NOMO-1 treated with DMSO at 0.1 percent for 48 hours (cell line): ENCODE results near the gene ARMC5.
"Not testable (repeated sequence)": the region's sequence is repeated elsewhere in the genome, so short reads cannot be mapped to it uniquely, and the experiment has no call there.

Source experiments
- DNase-seq: peaks from one replicate; lab custom pipeline; 2025; ENCODE audit not compliant: unreplicated experiment; lab: John Stamatoyannopoulos, UW

Gene ARMC5

DNA sequence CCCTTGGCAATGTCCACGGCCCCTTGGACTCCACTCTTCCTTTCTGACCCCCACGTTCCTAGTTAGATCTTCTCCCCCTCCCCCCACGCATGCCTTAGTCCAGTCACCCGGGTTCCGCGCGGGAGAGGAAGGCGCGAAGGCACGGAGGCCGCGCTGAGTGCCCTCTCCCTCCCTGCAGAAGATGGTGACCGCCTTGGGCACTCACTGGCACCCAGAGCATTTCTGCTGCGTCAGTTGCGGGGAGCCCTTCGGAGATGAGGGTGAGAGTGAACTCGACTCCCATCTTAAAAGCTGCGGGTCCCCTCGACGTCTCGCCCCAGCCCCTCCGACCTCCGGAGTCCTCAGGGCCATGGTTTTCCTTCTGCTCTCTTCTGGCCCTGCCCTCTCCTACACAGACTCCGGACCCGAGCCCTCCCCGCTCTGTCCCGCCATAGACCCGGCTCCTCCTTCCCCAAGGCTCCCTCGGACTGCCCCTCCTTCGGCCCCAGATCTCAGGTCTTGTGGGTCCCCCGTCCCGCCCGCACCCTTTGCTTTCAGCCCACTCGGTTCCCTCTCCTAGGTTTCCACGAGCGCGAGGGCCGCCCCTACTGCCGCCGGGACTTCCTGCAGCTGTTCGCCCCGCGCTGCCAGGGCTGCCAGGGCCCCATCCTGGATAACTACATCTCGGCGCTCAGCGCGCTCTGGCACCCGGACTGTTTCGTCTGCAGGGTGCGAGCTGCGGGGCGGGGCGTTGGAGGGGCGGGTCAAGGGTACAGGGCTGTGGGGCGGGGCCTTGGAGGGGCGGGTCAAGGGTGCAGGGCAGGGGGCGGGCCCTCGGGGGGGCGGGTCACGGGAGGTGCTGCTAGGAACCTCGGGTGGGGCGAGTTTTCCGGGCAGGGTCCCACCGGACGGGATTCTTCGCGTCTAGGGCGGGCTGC is 17.3 kb downstream of the ARMC5 start:
- DNase-seq = peak; percentile 59

DNA sequence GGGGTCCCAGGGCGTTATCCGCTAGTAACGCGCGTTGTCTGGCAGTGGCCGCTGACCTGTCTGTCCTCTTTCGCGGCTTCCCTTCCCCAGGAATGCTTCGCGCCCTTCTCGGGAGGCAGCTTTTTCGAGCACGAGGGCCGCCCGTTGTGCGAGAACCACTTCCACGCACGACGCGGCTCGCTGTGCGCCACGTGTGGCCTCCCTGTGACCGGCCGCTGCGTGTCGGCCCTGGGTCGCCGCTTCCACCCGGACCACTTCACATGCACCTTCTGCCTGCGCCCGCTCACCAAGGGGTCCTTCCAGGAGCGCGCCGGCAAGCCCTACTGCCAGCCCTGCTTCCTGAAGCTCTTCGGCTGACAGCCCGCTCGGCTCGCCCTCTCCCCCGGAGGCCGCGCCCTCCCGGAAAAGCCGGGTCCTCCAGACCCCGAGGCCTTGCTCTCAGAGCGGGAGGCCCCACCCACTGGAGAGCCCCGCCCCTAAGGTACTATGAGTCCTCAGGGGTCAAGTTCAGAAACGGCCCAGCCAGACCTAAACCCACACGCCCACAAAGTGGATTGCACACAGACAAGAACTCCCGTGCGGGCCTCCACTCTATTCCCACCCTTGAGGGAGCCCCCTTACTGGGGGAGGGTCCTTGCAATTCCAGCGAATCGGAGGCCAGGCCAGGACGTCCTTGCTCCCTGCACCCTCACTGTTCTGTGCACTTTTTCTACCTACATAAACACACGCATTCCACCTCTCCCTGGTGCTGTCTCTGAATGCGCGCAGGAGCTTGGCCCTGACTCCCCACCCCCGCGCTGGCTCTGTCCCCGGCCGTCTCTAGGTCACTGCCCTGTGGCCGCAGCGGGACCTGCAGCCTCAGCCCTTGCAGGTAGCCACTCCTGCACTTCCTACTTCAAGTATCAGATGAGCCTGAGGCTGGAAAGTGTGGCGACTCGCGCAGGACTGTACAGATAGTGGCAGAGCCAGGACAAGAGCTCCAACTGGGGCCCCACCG is 18.2 kb downstream of the ARMC5 start:
- peak; percentile 78 for DNase-seq

DNA sequence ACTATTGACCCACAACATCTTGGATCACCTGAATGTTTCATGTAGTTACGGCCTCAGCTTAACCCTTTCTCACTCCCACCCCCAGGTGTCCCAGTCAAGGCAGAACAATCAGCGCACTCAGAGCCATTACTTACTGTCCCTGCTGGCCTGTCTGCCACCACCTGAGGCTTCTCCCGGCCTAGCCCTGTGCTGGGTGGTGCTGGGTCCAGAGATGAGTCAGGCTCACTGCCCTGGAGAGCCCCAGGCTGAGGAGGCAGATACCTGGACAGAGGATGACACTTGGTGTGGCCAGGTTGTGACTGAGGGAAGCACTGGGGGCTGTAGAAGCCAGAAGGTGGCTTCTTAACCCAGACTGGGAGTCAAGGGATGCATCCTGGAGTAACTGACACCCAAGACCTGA is 19.7 kb downstream of the ARMC5 start:
- no peak for DNase-seq

DNA sequence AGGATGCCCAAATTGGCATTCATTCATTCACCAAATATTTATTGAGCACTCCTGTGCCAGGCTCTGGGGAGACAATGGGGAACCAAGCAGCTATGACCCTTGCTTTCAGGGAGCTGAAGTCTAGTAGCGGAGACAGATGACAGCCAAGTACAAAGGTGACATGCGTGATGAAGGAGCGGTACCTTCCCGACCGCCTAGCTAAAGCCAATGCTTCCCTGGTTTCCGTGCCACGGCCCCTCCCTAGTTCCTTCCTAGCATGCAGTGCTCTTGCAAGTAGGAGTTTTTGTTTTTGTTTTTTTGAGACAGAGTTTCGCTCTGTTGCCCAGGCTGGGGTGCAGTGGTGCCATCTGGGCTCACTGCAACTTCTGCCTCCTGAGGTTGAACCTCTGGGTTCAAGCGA is 20.4 kb downstream of the ARMC5 start:
- no peak for DNase-seq

DNA sequence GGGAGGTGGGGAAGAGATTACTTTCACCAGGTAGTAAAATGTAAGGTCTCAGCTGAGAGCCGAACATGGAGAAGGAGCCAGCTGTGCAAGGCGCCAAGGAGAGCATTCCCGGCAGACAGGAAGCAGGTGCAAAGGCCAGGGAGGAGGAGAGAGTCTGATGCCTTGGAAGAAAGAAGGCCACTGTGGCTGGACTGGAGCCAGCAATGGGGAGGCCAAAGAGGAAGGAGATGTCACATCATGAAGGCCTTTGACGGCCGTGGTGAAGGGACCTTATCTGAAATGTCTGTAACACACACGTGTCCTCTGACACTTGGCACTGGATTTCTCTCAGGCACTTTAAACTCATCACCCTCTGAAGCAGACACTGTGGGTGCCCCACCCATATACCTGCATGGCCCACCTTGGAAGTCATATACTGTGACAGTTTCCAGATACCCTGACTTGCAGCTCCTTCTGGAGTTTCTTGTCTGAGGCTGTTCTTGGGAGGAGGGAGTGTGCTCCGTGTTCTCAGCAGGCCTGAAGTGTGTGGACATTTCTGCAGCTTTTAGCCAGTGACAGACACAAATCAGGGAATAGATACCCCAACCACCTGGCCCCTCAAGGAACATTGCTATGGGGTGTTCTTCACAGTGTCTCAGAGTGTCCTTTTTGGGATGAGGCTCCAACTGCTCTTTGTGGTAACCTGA is 21.7 kb downstream of the ARMC5 start:
- no peak for DNase-seq

DNA sequence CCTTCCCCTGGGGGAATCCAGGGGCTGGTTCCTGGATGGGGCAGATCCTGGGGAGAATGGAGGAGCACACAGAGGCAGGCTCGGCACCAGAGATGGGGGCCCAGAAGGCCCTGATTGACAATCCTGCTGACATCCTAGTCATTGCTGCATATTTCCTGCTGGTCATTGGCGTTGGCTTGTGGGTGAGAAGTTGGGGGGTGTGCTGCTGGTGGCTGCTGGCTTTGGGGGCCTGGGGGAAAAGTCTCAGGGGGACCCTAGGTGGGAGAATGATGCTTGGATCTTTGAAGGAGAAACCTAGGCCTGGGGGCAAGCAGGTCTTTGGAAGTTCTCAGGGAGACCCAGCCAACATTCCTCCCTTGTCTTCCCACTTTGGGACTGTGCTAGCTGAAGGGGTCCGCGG is 23.8 kb downstream of the ARMC5 start, which contains the start of gene SLC5A2:
TSS of gene SLC5A2 (plus strand) at position 43 of the 400 bp plus-strand sequence. CDS start at position 57, 14 bp downstream.
- no peak for DNase-seq

DNA sequence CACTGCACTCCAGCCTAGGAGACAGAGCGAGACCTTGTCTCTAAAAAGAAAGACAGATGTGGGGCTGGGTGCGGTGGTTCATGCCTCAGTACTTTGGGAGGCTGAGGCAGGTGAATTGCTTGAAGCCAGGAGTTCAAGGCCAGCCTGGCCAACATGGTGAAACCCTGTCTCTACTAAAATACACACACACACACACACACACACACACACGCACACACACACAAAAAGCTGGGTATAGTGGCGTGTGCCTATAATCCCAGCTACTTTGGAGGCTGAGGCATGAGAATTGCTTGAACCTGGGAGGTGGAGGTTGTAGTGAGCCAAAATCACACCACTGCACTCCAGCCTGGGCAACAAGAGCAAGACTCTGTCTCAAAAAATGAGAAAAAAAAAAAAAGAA is 24.7 kb downstream of the ARMC5 start:
- DNase-seq = not testable (repeated sequence)

DNA sequence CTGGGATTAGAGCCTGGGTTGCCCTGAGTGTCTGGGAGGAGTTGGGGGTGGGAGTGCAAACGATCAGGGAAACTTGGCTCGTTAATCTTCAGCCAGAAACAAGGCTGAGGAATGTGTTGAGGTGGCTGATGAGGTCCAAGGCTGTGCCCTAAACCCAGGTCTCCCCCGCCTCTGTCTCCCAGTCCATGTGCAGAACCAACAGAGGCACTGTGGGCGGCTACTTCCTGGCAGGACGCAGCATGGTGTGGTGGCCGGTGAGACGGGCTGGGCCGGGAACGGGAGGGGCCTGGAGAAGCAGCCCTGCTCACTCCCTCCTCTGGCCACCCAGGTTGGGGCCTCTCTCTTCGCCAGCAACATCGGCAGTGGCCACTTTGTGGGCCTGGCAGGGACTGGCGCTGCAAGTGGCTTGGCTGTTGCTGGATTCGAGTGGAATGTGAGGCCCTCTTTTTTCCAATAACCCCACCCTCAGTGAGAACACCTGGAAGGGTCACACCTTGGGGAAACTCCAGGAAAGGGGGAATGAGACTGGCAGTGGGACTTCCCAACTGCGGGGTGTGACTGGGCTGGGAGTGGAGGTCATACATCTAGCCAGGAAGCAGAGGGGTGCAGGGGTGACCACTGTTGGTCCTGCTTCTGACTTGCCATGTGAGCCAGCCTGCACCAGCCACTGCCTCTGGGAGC is 25.3 kb downstream of the ARMC5 start:
- DNase-seq = no peak

DNA sequence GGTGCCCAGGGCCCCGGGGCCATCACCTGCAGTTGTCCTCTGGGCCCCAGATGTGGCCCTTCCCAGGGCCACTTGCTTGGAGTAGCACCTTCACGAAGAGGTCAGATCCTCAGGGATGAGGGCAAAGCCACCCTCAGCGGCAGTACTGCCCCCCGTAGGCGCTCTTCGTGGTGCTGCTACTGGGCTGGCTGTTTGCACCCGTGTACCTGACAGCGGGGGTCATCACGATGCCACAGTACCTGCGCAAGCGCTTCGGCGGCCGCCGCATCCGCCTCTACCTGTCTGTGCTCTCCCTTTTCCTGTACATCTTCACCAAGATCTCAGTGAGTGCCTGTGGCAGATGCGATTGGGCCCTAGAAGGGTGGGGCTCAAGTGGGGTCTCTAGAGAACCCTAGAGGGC is 26.3 kb downstream of the ARMC5 start:
- DNase-seq = no peak

DNA sequence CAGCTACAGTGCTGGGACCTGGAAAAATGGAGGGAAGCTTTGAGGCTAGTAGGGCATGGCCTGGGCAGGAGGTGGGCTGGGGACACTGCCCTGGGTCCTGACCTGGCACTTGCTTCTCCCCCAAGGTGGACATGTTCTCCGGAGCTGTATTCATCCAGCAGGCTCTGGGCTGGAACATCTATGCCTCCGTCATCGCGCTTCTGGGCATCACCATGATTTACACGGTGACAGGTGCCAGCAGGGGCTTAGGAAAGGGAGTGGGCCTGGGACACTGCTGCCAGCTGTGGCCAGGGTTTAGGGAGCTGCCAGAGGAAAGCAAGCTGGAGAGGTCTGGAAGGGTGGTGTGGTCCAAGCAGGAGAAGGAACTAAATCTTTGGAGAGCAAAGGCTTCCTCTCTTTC is 26.7 kb downstream of the ARMC5 start:
- no peak for DNase-seq

DNA sequence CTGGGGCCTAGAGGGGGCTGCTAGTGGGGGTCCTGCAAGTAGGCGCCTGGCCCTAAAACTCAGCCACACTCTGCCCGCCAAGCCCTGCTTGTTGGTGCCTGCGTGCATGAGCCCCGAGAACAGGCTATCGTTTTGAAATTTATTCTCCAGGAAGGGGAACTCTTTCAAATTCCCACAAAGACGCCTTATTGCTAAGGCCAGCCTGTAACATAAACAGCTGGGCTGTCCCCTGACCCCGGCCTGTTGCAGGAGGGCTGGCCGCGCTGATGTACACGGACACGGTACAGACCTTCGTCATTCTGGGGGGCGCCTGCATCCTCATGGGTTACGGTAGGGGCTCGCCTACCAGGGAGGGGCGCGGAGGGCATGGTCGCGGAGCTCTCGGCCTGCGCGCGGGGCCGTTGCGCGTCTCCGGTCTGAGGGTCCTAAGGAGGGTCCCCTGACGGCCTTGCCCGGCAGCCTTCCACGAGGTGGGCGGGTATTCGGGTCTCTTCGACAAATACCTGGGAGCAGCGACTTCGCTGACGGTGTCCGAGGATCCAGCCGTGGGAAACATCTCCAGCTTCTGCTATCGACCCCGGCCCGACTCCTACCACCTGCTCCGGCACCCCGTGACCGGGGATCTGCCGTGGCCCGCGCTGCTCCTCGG is 27.9 kb downstream of the ARMC5 start:
- DNase-seq = no peak

DNA sequence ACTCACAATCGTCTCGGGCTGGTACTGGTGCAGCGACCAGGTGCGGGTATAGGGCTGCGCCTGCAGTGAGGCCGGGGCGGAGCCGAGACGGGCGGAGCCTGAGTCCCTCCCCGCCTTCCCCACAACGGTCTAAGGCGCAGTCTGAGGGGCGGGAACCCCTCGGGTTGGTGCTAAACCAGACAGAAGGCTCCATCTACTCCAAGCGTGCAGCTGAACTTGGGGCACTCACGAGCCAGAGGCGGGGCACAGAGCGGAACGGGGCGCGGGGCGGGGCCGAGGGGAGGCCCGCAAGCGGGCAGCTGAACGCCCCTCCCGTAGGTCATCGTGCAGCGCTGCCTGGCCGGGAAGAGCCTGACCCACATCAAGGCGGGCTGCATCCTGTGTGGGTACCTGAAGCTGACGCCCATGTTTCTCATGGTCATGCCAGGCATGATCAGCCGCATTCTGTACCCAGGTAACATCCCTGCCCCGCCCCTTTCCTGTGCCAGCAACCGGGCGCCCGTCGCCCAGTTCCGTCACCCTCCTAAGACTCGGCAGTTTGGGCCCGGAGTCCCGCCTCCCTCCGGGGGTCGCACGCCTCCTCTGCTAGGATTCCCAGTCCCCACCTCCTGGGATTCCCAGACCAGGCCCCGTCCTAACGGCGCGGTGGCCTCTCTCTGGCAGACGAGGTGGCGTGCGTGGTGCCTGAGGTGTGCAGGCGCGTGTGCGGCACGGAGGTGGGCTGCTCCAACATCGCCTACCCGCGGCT is 28.6 kb downstream of the ARMC5 start:
- peak; percentile 35 for DNase-seq

DNA sequence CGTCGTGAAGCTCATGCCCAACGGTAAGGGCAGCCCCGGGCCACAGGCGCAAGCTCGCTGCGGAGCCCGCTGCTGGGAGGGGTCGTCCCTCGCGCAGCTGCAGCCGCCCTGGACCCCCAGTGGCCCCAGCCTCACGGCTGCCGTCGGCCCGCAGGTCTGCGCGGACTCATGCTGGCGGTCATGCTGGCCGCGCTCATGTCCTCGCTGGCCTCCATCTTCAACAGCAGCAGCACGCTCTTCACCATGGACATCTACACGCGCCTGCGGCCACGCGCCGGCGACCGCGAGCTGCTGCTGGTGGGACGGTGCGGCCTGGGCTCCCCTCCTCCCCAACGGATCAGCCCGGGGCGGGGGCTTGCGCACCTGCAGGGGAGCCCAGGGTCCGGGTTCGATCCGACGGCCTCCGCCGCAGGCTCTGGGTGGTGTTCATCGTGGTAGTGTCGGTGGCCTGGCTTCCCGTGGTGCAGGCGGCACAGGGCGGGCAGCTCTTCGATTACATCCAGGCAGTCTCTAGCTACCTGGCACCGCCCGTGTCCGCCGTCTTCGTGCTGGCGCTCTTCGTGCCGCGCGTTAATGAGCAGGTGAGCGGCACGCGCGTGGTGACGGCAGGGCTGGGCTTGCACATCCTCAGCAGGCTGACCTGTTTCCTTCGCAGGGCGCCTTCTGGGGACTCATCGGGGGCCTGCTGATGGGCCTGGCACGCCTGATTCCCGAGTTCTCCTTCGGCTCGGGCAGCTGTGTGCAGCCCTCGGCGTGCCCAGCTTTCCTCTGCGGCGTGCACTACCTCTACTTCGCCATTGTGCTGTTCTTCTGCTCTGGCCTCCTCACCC is 29.4 kb downstream of the ARMC5 start:
- DNase-seq = no peak

DNA sequence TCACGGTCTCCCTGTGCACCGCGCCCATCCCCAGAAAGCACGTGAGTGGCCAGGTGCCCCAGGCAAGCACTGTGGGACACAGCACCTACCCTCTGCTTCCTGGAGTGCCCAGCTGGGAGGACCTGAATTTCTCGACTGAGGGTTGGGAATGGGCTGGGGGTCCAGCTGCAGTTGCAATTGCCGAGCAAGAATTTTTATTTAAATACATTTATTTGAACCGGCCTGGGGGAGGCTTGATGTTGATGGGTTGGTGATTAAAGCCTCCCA is 29.9 kb downstream of the ARMC5 start:
- DNase-seq = no peak

DNA sequence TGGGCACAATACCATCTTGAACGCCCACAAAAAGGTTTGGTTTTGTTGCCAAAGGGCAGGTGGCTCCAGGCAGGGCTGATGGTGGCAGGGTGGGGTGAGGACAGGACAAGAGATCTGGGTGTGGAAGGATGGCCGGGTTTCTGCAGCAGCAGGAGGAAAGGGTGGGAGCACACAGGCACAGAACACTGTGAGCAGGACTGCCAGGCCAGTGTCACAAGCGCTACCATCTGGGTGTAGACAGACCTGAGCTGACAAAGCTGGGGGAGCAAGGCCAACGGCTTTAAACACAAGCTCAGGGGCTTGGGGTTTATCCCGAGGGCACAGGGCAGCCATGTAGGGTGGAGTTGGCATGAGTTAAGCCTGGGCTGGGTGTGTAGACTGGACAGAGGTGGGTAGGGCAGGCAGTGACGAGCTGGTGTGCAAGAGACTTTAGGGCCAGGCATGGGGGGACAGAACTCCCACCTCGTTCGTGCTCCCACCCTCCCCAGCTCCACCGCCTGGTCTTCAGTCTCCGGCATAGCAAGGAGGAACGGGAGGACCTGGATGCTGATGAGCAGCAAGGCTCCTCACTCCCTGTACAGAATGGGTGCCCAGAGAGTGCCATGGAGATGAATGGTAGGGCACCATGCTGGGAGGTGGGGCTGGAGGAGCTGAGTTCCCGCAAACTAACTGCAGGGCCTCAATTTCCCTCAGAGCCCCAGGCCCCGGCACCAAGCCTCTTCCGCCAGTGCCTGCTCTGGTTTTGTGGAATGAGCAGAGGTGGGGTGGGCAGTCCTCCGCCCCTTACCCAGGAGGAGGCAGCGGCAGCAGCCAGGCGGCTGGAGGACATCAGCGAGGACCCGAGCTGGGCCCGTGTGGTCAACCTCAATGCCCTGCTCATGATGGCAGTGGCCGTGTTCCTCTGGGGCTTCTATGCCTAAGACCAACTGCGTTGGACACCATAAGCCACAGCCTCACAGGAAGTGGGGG is 30.6 kb downstream of the ARMC5 start:
- DNase-seq = no peak

DNA sequence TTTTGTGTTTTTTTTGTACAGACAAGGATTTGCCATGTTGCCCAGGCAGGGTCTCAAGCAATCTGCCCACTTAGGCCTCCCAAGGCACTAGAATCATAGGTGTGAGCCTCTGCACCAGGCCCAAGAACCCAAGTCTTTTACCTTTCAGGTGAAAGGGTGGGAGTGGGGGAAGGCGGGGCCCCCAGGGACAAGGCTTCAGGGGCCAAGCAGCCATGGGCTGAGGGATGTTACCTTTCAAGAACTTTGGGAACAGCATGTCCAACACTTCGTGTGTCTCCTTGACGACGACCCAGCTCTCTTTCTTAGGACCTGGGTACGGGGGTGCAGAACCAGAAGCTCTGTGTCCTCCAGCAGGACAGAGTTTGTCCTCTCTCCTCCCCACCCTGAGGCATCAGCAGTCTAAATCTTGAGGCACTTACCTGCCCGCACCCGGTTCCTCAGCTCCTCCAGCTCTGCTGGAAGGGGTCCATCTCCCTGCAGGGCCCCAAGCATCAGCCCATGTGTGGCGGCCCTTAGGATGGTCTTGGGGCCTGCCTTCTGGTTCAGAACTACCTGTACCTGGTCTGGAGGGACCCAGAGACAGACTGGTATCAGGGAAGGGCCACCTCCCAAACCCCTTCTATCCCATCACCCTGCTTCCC is 32.6 kb downstream of the ARMC5 start:
- no peak for DNase-seq

DNA sequence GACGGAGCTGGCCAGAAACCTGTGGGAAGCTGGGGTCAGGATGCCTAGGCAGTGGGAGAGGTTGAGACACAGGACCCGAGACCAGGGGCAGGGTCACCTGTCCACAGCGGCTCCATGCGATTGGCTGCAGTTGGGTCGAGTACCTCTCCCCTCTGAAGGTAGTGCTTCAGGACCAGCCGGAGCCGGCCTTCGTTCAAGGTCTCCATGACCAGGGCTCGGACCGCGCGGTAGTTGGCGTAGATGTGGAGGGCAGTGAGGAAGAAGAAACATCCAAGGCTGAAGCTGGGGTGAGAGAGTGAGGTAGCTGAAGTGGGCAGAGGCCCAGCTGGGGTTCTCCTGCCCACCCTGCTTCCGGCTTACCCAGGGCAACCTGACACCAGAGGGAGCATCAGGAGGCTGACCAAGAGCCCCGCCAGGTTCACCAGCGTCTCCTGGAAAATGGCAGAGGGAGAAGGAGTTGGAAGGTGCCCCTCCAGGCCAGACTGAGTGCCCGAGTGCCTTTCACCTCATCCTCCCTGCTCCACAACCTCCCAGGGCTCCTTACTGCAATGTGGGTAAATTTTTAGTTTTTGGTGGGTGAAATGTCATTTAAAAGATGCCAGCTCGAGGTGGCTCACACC is 34.3 kb downstream of the ARMC5 start:
- DNase-seq = no peak
